GM12878 (cell line): Measurements from ENCODE around the gene SLC38A4. TPM values are rescaled to one million over a fixed set of nuclear protein-coding genes. Genes with fewer than 3 reads are reported as not detected.

Experiments used
- ATAC-seq: fragments of 200-7000 bp; cut with Tn5 transposase; 3 replicates; pipeline ENCODE4 v1.9.1; 2020; ENCODE audit warnings: mild to moderate bottlenecking, moderate library complexity
- BruUV-seq: library from RNA; stranded (reverse); fragments of 400-500 nt; replicated peaks from 2 replicates; lab custom pipeline; 2021; lab: Mats Ljungman, UMichigan
- CTCF ChIA-PET: fragments of 300-600 bp; sonication (Branson Sonifier 250); formaldehyde crosslinking; extraction: SDS; loops from one replicate; lab custom pipeline; 2021; ENCODE audit warnings: inconsistent platforms; lab: Yijun Ruan, JAX
- POLR2A ChIA-PET: fragments of 350-600 bp; formaldehyde crosslinking; extraction: SDS; loops from one replicate; lab custom pipeline; 2021; ENCODE audit warnings: inconsistent platforms; lab: Charles Lee
- RAD21 ChIA-PET: fragments of 300-600 bp; sonication (Branson Sonifier 250); formaldehyde crosslinking; loops from one replicate; lab custom pipeline; 2023; ENCODE audit warnings: antibody characterized with exemption; ENCODE audit not compliant: unreplicated experiment; lab: Charles Lee
- SMC1A ChIA-PET: fragments of 300-600 bp; sonication (Branson Sonifier 250); formaldehyde crosslinking; loops from one replicate; lab custom pipeline; 2023; ENCODE audit not compliant: unreplicated experiment, uncharacterized antibody; lab: Charles Lee
- DNase-seq: peaks from one replicate; pipeline ENCODE4 v3.0.0-alpha.2; 2011; ENCODE audit warnings: low read depth, low spot score
- FAIRE-seq: peaks from 3 replicates; lab custom pipeline; 2011; peaks lifted over from hg19 to GRCh38; lab: Jason Lieb, UNC
- H2AFZ ChIP-seq: 2 replicates; pipeline ENCODE4 v1.6.0; 2011; ENCODE audit warnings: low read depth, low read length, control low read depth; ENCODE audit not compliant: control insufficient read depth
- H3K27ac ChIP-seq: 2 replicates; pipeline ENCODE4 v1.5.1; 2011; ENCODE audit warnings: control low read depth; ENCODE audit not compliant: control insufficient read depth, insufficient read depth
- H3K27me3 ChIP-seq, 2 experiments: replicated peaks in 1 of 2; 2 replicates each; pipeline versions ENCODE4 v1.6.0 to v1.6.1; 2011; ENCODE audit warnings: low read length in 1 of 2; ENCODE audit not compliant: control insufficient read depth in 2 of 2, insufficient read depth in 2 of 2
- H3K36me3 ChIP-seq, 2 experiments: 2 replicates each; pipeline ENCODE4 v1.5.1; 2011; ENCODE audit warnings: low read length in 1 of 2; ENCODE audit not compliant: control insufficient read depth in 2 of 2, insufficient read depth in 2 of 2
- H3K4me1 ChIP-seq: 2 replicates; pipeline ENCODE4 v1.6.1; 2011; ENCODE audit warnings: mild to moderate bottlenecking, low read length, moderate library complexity, mixed read lengths; ENCODE audit not compliant: control insufficient read depth, insufficient read depth
- H3K4me2 ChIP-seq: 2 replicates; pipeline ENCODE4 v1.6.0; 2011; ENCODE audit warnings: control low read depth; ENCODE audit not compliant: control insufficient read depth, insufficient read depth
- H3K4me3 ChIP-seq: fragments of 200-600 bp; sonication (generic); 2 replicates; pipeline ENCODE4 v1.5.1; 2016
- H3K79me2 ChIP-seq: 2 replicates; pipeline ENCODE4 v1.6.0; 2011; ENCODE audit warnings: low read length; ENCODE audit not compliant: control insufficient read depth, insufficient read depth
- H3K9ac ChIP-seq: 2 replicates; pipeline ENCODE4 v1.8.0; 2011; ENCODE audit warnings: low read length, control low read depth, mixed read lengths; ENCODE audit not compliant: control insufficient read depth, insufficient read depth
- H3K9me3 ChIP-seq: replicated peaks from 3 replicates; pipeline ENCODE4 v1.5.1; 2011; ENCODE audit warnings: mild to moderate bottlenecking, low read length; ENCODE audit not compliant: control insufficient read depth, insufficient read depth
- H4K20me1 ChIP-seq: 2 replicates; pipeline ENCODE4 v1.6.0; 2011; ENCODE audit not compliant: control insufficient read depth, insufficient read depth
- EZH2 ChIP-seq: IDR thresholded peaks from 2 replicates; pipeline ENCODE4 v1.6.1; 2012; ENCODE audit warnings: low read depth, mild to moderate bottlenecking, control low read depth, inconsistent platforms, low read length, borderline replicate concordance; ENCODE audit not compliant: control insufficient read depth
- FOXM1 ChIP-seq: IDR thresholded peaks from 2 replicates; pipeline ENCODE4 v1.6.1; 2012; ENCODE audit warnings: low read depth, mild to moderate bottlenecking, inconsistent platforms, low read length, moderate library complexity
- NKRF ChIP-seq: fragments of 450-650 bp; conservative IDR thresholded peaks from 2 replicates; pipeline ENCODE4 v1.6.1; 2017; ENCODE audit warnings: mild to moderate bottlenecking, moderate library complexity
- NR2C1 ChIP-seq: fragments of 450-650 bp; IDR thresholded peaks from 2 replicates; pipeline ENCODE4 v1.6.1; 2017; ENCODE audit warnings: antibody characterized with exemption, mild to moderate bottlenecking, moderate library complexity
- POLR2A ChIP-seq: IDR thresholded peaks from 2 replicates; pipeline ENCODE4 v1.6.1; 2011; ENCODE audit warnings: low read depth, mild to moderate bottlenecking, low read length
- RELA ChIP-seq: fragments of 450-650 bp; IDR thresholded peaks from 2 replicates; pipeline ENCODE4 v1.8.0; 2014; ENCODE audit warnings: borderline replicate concordance; ENCODE audit not compliant: partially characterized antibody
- ZNF24 ChIP-seq: fragments of 450-650 bp; IDR thresholded peaks from 2 replicates; pipeline ENCODE4 v1.6.1; 2017; ENCODE audit warnings: antibody characterized with exemption, mild to moderate bottlenecking
- ZNF274 ChIP-seq: IDR thresholded peaks from one replicate; pipeline ENCODE4 v1.8.0; 2011; ENCODE audit not compliant: insufficient read length, insufficient read depth
- WGBS: methylation state at CpG from one replicate; pipeline ENCODE4 v1.1.6; 2016; ENCODE audit warnings: low lambda C conversion rate; ENCODE audit not compliant: insufficient replicate concordance, insufficient coverage; ENCODE audit errors: missing lambda C conversion rate; 5-methylcytosine and 5-hydroxymethylcytosine counted together
- in situ Hi-C: fragments of 300-500 bp; cut with MboI; formaldehyde crosslinking; loops from 9 replicates; pipeline ENCODE4 v1.14.3; 2018; ENCODE audit warnings: mixed read lengths
- intact Hi-C: fragments of 100-400 bp; cut with micrococcal nuclease; formaldehyde crosslinking; loops from one replicate; pipeline ENCODE4 v1.14.2; 2022; ENCODE audit not compliant: unreplicated experiment
- polyA plus RNA-seq, 11 experiments: library from polyadenylated mRNA; depleted of rRNA in 4 of 11; unstranded in 6 of 11; stranded (reverse) in 5 of 11; fragments of >200 nt; fragmentation: Nextera tagmentation in 4 of 11; fragmentation: Illumina TruSeq in 1 of 11; extraction: Ambion mirVana in 4 of 11; extraction: Trizol in 1 of 11; gene quantifications; 1 replicate in 1 of 11; 2 replicates in 10 of 11; pipeline versions ENCODE4 v1.2.1 to v1.2.3, GENCODE V29; 2011 to 2016; ENCODE audit warnings: inconsistent platforms in 2 of 11, missing spikeins in 2 of 11, low read depth in 1 of 11
- total RNA-seq, 4 experiments: library from RNA; depleted of rRNA in 3 of 4; stranded (reverse); fragments of >200 nt in 3 of 4; fragmentation: Illumina TruSeq in 1 of 4; extraction: Trizol in 1 of 4; gene quantifications; 2 replicates each; pipeline versions ENCODE4 v1.2.1 to v1.2.3, GENCODE V29; 2013 to 2021
- TF ChIP-seq, protein P1 (sequence below): IDR thresholded peaks from 2 replicates; pipeline ENCODE4 v1.6.1; 2011; ENCODE audit warnings: low read depth, mild to moderate bottlenecking, low read length, moderate library complexity, borderline replicate concordance; ENCODE audit errors: extremely low read depth
- TF ChIP-seq, protein P2 (sequence below): fragments of 450-650 bp; IDR thresholded peaks from 2 replicates; pipeline ENCODE4 v1.6.1; 2014; ENCODE audit warnings: mild to moderate bottlenecking
- TF ChIP-seq, protein P3 (sequence below), 3 experiments: IDR thresholded peaks in 2 of 3; conservative IDR thresholded peaks in 1 of 3; 2 replicates each; pipeline ENCODE4 v1.5.1; 2011; ENCODE audit warnings: low read depth in 3 of 3, low read length in 3 of 3, mild to moderate bottlenecking in 3 of 3, control low read depth in 2 of 3, moderate library complexity in 2 of 3, inconsistent platforms in 1 of 3, mixed read lengths in 1 of 3; ENCODE audit not compliant: control insufficient read depth in 2 of 3, insufficient read depth in 1 of 3; ENCODE audit errors: extremely low read depth in 1 of 3

The SLC38A4 gene
- total and polyA plus RNA-seq, 10 of the 15 experiments (the other 5 are each of a cell fraction or from before 2014, with no cell fraction given), result 0.04 to 0.52 (median 0.13) TPM; not detected in 2

DNA sequence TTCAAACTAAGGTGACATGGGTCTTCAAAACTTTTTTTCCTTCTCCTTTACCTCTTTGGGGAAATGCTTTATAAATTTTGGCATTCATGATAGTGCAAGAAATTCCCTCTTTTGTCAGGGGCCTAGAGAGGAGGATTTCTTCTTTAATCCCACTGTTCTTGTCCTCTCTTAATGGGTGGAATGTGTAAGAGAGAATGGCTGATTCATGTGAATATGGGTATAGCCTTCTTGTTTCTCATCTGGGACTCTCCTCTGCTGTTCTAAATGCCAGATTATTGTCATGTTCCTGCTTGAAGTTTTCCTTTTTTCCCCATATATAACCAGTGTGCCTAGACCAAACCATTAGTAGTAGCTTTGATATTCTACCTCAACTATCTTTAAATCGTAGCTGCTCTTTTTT, 46.7 kb downstream of the SLC38A4 start:
- Histone ChIP-seq H3K4me1 (no peaks in the 10 kb centered on the region), H3K36me3 (no peaks in the 10 kb centered on the region), H4K20me1 (no peaks in the 10 kb centered on the region), H3K4me2 (no peak overlapping the region), H3K4me3 (no peak overlapping the region), H3K9me3 (no peaks in the 10 kb centered on the region), H3K9ac (no peak overlapping the region), H3K27me3 (no peaks in the 10 kb centered on the region), H3K27ac (no peak overlapping the region), H2AFZ (no peak overlapping the region), H3K79me2 (no peaks in the 10 kb centered on the region)
- POLR2A ChIA-PET, result no interaction called here
- intact Hi-C loops (no loop called here), in situ Hi-C loops (no loop called here)
- SMC1A ChIA-PET, result interaction anchor here (1.9 kb wide), 1 partner anchor 8 kb away, joined by 4 read pairs; no protein-coding TSS in a partner anchor
- CTCF ChIA-PET, result no interaction called here
- no peak for ATAC-seq
- no peak for TF ChIP-seq POLR2A
- TF ChIP-seq ZNF274, result no peak
- TF ChIP-seq, protein P1, sequence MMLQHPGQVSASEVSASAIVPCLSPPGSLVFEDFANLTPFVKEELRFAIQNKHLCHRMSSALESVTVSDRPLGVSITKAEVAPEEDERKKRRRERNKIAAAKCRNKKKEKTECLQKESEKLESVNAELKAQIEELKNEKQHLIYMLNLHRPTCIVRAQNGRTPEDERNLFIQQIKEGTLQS, result no peak
- RAD21 ChIA-PET, result no interaction called here
- no peak for FAIRE-seq
- 50% methylated on average over 1 of the region's 1 CpG for WGBS
- BruUV-seq, result no TSS peak
- DNase-seq, result no peak

GRCh38 chr12:46778415-46778814, 47.4 kb downstream of the SLC38A4 start:
- Histone ChIP-seq H2AFZ (no peak overlapping the region), H4K20me1 (no peaks in the 10 kb centered on the region), H3K9me3 (no peaks in the 10 kb centered on the region), H3K27me3 (no peaks in the 10 kb centered on the region), H3K4me2 (no peak overlapping the region), H3K4me1 (no peaks in the 10 kb centered on the region), H3K79me2 (no peaks in the 10 kb centered on the region), H3K27ac (no peak overlapping the region), H3K4me3 (no peak overlapping the region), H3K9ac (no peak overlapping the region), H3K36me3 (no peaks in the 10 kb centered on the region)
- 76% methylated on average over 5 of the region's 5 CpGs for WGBS
- ChIA-PET SMC1A (no interaction called here), RAD21 (no interaction called here), CTCF (no interaction called here), POLR2A (interaction anchor here (0.5 kb wide), 1 partner anchor 1033 kb away, joined by 3 read pairs; no protein-coding TSS in a partner anchor)
- DNase-seq (no peak), ATAC-seq (no peak)
- intact Hi-C loops (no loop called here), in situ Hi-C loops (no loop called here)
- BruUV-seq, result no TSS peak
- TF ChIP-seq ZNF24 (no peak), FOXM1 (no peak), EZH2 (no peak), RELA (no peak), NR2C1 (no peak), NKRF (no peak)
- TF ChIP-seq, protein P2, sequence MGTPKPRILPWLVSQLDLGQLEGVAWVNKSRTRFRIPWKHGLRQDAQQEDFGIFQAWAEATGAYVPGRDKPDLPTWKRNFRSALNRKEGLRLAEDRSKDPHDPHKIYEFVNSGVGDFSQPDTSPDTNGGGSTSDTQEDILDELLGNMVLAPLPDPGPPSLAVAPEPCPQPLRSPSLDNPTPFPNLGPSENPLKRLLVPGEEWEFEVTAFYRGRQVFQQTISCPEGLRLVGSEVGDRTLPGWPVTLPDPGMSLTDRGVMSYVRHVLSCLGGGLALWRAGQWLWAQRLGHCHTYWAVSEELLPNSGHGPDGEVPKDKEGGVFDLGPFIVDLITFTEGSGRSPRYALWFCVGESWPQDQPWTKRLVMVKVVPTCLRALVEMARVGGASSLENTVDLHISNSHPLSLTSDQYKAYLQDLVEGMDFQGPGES, result no peak
- TF ChIP-seq, protein P3, sequence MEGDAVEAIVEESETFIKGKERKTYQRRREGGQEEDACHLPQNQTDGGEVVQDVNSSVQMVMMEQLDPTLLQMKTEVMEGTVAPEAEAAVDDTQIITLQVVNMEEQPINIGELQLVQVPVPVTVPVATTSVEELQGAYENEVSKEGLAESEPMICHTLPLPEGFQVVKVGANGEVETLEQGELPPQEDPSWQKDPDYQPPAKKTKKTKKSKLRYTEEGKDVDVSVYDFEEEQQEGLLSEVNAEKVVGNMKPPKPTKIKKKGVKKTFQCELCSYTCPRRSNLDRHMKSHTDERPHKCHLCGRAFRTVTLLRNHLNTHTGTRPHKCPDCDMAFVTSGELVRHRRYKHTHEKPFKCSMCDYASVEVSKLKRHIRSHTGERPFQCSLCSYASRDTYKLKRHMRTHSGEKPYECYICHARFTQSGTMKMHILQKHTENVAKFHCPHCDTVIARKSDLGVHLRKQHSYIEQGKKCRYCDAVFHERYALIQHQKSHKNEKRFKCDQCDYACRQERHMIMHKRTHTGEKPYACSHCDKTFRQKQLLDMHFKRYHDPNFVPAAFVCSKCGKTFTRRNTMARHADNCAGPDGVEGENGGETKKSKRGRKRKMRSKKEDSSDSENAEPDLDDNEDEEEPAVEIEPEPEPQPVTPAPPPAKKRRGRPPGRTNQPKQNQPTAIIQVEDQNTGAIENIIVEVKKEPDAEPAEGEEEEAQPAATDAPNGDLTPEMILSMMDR (IDR thresholded peaks at IDR 0.05 in 2 of 3, conservative IDR thresholded peaks at IDR 0.05 in 1 of 3; ENCODE audit: control insufficient read depth in 2 of 3, extremely low read depth in 1 of 3, insufficient read depth in 1 of 3, low read depth in 3 of 3, low read length in 3 of 3), result no peak
- TF ChIP-seq, all 136 proteins: peak for 0
- no peak for FAIRE-seq
